Hypothalamus (tissue), 51 donors: Measurements from ENCODE around the gene NPC1L1.
A peak's percentile ranks its signal among the peaks of the same experiment; 100 is the strongest.
"Not testable (repeated sequence)": the region's sequence is repeated elsewhere in the genome, so short reads cannot be mapped to it uniquely, and the experiment has no call there.

ENCODE experiments used
- DNase-seq, 51 donors: peaks; one replicate each; lab custom pipeline; 2025; lab: John Stamatoyannopoulos, UW

The NPC1L1 gene

GRCh38 chr7:44565097-44565794 is 24.1 kb upstream of the NPC1L1 start:
- DNase-seq, result peak in 46 of 51 donors; percentile 5 to 76 (median 36)

- no peak for DNase-seq
Observed at GRCh38 chr7:44564606-44565005, 23.5 kb upstream of the NPC1L1 start.

- DNase-seq, result no peak
Observed at GRCh38 chr7:44563171-44563679, 22.1 kb upstream of the NPC1L1 start.

GRCh38 chr7:44562622-44562962 is 21.5 kb upstream of the NPC1L1 start:
- not testable (repeated sequence) for DNase-seq

- DNase-seq, result no peak
Observed at GRCh38 chr7:44561962-44562621, 21.0 kb upstream of the NPC1L1 start.

- DNase-seq, result no peak
Observed at GRCh38 chr7:44561481-44561880, 20.4 kb upstream of the NPC1L1 start.

GRCh38 chr7:44559485-44559884 is 18.4 kb upstream of the NPC1L1 start:
- no peak for DNase-seq

- no peak for DNase-seq
Observed at GRCh38 chr7:44557485-44557884, 16.4 kb upstream of the NPC1L1 start.

GRCh38 chr7:44555350-44555749 is 14.2 kb upstream of the NPC1L1 start:
- DNase-seq, result no peak

- not testable (repeated sequence) for DNase-seq
Observed at GRCh38 chr7:44552473-44553005, 11.4 kb upstream of the NPC1L1 start.

- DNase-seq, result no peak
Observed at GRCh38 chr7:44549457-44549856, 8.3 kb upstream of the NPC1L1 start.

- DNase-seq, result no peak
Observed at GRCh38 chr7:44548893-44549292, 7.8 kb upstream of the NPC1L1 start.

- DNase-seq, result no peak
Observed at GRCh38 chr7:44547536-44548231, 6.6 kb upstream of the NPC1L1 start.

GRCh38 chr7:44541876-44542610 is 913 bp upstream of the NPC1L1 start:
- no peak for DNase-seq

GRCh38 chr7:44540592-44541027 is 520 bp downstream of the NPC1L1 start:
- no peak for DNase-seq

- DNase-seq, result no peak
Observed at GRCh38 chr7:44539669-44540506, 1.2 kb downstream of the NPC1L1 start.

GRCh38 chr7:44538798-44539668 is 2.1 kb downstream of the NPC1L1 start:
- no peak for DNase-seq

GRCh38 chr7:44538093-44538797 is 2.9 kb downstream of the NPC1L1 start:
- DNase-seq, result no peak
